ENCODE results near the gene PTPRZ1. TPM values are rescaled to one million over a fixed set of nuclear protein-coding genes. Genes with fewer than 3 reads are reported as not detected.

The PTPRZ1 gene
- total RNA-seq, 4 donors from 2014 or later, result 3.5 to 26.4 (median 11.0) TPM

GRCh38 chr7:122054393-122054792 is 181.4 kb downstream of the PTPRZ1 start:
- Histone ChIP-seq H3K27me3 (no peaks in the 10 kb centered on the region), H3K4me1 (no peaks in the 10 kb centered on the region), H3K4me3 (no peak overlapping the region), H3K36me3 (no peaks in the 10 kb centered on the region), H3K9me3 (no peaks in the 10 kb centered on the region), H3K27ac (no peak overlapping the region)
- DNase-seq (ENCODE audit: low spot score in 2 of 2), result no peak
- TF ChIP-seq EP300 (IDR thresholded peaks at IDR 0.05) (no peak), POLR2A (IDR thresholded peaks at IDR 0.05) (no peak)
- TF ChIP-seq, protein P1, sequence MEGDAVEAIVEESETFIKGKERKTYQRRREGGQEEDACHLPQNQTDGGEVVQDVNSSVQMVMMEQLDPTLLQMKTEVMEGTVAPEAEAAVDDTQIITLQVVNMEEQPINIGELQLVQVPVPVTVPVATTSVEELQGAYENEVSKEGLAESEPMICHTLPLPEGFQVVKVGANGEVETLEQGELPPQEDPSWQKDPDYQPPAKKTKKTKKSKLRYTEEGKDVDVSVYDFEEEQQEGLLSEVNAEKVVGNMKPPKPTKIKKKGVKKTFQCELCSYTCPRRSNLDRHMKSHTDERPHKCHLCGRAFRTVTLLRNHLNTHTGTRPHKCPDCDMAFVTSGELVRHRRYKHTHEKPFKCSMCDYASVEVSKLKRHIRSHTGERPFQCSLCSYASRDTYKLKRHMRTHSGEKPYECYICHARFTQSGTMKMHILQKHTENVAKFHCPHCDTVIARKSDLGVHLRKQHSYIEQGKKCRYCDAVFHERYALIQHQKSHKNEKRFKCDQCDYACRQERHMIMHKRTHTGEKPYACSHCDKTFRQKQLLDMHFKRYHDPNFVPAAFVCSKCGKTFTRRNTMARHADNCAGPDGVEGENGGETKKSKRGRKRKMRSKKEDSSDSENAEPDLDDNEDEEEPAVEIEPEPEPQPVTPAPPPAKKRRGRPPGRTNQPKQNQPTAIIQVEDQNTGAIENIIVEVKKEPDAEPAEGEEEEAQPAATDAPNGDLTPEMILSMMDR (IDR thresholded peaks at IDR 0.05), result no peak
- WGBS, 2 donors, result 86% methylated on average over 1 of the region's 1 CpG

DNA sequence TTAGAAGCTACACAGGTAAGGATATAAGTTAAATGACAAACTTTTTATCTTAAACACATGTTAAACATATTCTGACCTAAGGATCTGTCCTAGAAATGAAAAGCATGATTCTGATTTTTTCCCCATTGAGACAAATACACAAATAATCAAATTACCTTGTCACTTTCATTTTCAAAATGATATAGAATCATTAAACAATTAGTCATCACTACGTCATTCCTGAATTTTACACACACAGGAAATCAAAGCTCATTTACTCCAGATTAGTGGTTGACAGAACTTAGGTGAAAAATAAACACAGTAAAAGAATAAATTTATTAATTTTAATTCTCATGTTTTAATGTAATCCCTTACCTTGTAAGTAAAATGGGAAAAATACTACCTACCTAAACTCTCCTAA is 182.1 kb downstream of the PTPRZ1 start:
- 75 to 78% methylated on average over 1 of the region's 1 CpG for WGBS, 2 donors
- Histone ChIP-seq H3K4me1 (no peaks in the 10 kb centered on the region), H3K9me3 (no peaks in the 10 kb centered on the region), H3K36me3 (no peaks in the 10 kb centered on the region), H3K27me3 (no peaks in the 10 kb centered on the region), H3K27ac (no peak overlapping the region), H3K4me3 (no peak overlapping the region)
- DNase-seq (ENCODE audit: low spot score in 2 of 2), result no peak
- TF ChIP-seq, protein P1 (IDR thresholded peaks at IDR 0.05), result no peak

GRCh38 chr7:122056977-122057376 is 184.0 kb downstream of the PTPRZ1 start:
- TF ChIP-seq, protein P1 (IDR thresholded peaks at IDR 0.05), result no peak
- TF ChIP-seq POLR2A (IDR thresholded peaks at IDR 0.05), result no peak
- TF ChIP-seq EP300 (IDR thresholded peaks at IDR 0.05), result no peak
- no peak overlapping the region for H3K4me3 ChIP-seq
- H3K27me3 ChIP-seq, result no peaks in the 10 kb centered on the region
- H3K36me3 ChIP-seq, result peaks cover 0 to 5% (median 0%) of the 10 kb centered on the region in 3 donors
- no peak overlapping the region for H3K27ac ChIP-seq
- WGBS, 2 donors, result 67 to 68% methylated on average over 2 of the region's 2 CpGs
- no peaks in the 10 kb centered on the region for H3K9me3 ChIP-seq
- H3K4me1 ChIP-seq, result no peaks in the 10 kb centered on the region
- no peak for DNase-seq (ENCODE audit: low spot score in 2 of 2)

DNA sequence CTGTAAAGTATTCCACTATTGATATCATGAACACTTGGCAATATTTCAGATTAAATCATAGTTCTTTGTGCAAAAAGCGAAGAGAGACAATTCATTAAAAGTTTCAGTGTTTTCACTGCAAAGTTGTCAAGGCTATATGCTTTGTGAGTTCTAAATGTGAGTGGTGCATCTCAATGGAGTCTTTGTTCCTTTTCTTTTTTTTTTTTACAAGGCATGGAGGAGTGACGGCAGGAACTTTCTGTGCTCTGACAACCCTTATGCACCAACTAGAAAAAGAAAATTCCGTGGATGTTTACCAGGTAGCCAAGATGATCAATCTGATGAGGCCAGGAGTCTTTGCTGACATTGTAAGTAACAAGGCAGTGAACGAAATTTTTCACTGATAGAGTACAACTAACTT is 186.6 kb downstream of the PTPRZ1 start:
- no peak overlapping the region for H3K27ac ChIP-seq
- no peaks in the 10 kb centered on the region for H3K9me3 ChIP-seq
- DNase-seq (ENCODE audit: low spot score in 2 of 2), result no peak
- no peak overlapping the region for H3K4me3 ChIP-seq
- WGBS, 2 donors, result 41 to 43% methylated on average over 4 of the region's 4 CpGs
- no peaks in the 10 kb centered on the region for H3K4me1 ChIP-seq
- H3K36me3 ChIP-seq, result peaks cover 0 to 5% (median 0%) of the 10 kb centered on the region in 3 donors
- no peaks in the 10 kb centered on the region for H3K27me3 ChIP-seq
- no peak for TF ChIP-seq EP300 (IDR thresholded peaks at IDR 0.05)
- TF ChIP-seq, protein P1 (IDR thresholded peaks at IDR 0.05), result no peak
- TF ChIP-seq POLR2A (IDR thresholded peaks at IDR 0.05), result no peak

DNA sequence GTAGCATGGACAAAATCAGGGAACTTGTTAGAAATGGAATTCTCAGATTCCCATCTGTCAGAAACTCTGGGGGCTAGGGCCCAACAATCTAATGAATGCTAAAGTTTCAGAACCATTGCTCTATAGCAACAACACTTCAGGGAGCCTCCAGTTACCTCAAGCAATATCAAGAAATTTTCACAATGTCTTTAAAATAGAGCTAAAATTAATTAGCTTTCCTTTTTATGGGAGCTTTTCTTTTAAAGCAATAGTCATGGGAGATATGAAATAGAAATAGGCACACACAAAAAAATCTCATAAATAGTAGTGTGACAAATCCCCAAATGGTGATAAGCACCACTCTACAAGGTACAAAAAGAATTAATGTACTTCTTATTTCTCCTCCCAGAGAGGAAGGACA is 190.2 kb downstream of the PTPRZ1 start:
- no peak for TF ChIP-seq EP300 (IDR thresholded peaks at IDR 0.05)
- TF ChIP-seq, protein P1 (IDR thresholded peaks at IDR 0.05), result no peak
- TF ChIP-seq POLR2A (IDR thresholded peaks at IDR 0.05), result no peak
- H3K36me3 ChIP-seq, result peaks cover 0 to 5% (median 0%) of the 10 kb centered on the region in 3 donors
- no peak overlapping the region for H3K27ac ChIP-seq
- no peak for DNase-seq (ENCODE audit: low spot score in 2 of 2)
- H3K4me1 ChIP-seq, result no peaks in the 10 kb centered on the region
- no peaks in the 10 kb centered on the region for H3K27me3 ChIP-seq
- H3K4me3 ChIP-seq, result no peak overlapping the region
- no peaks in the 10 kb centered on the region for H3K9me3 ChIP-seq
